Panc1 (cell line): Measurements from ENCODE around the gene NCOA5. TPM values are rescaled to one million over a fixed set of nuclear protein-coding genes. Genes with fewer than 3 reads are reported as not detected.

ENCODE experiments used
- ATAC-seq: fragments of 200-7000 bp; cut with Tn5 transposase; 2 replicates; pipeline ENCODE4 v1.9.1; 2020; ENCODE audit warnings: mild to moderate bottlenecking, moderate library complexity
- BruUV-seq: library from RNA; stranded (reverse); fragments of 400-500 nt; replicated peaks from 2 replicates; lab custom pipeline; 2021; lab: Mats Ljungman, UMichigan
- CTCF ChIA-PET: fragments of 300-600 bp; sonication (Branson Sonifier 250); formaldehyde crosslinking; loops from one replicate; lab custom pipeline; 2022; ENCODE audit warnings: antibody characterized with exemption; lab: Charles Lee
- POLR2A ChIA-PET: fragments of 300-600 bp; sonication (Branson Sonifier 250); formaldehyde crosslinking; loops from one replicate; lab custom pipeline; 2022; ENCODE audit warnings: antibody characterized with exemption; lab: Charles Lee
- DNase-seq: peaks from one replicate; pipeline ENCODE4 v3.0.0-alpha.2; 2010; ENCODE audit warnings: low read depth, low spot score
- H3K27ac ChIP-seq: 2 replicates; pipeline ENCODE4 v1.5.1; 2011; ENCODE audit warnings: mild to moderate bottlenecking, low read length, inconsistent platforms
- H3K27me3 ChIP-seq: fragments of 200-500 bp; sonication (Bioruptor generic); 2 replicates; pipeline ENCODE4 v1.6.0; 2014; ENCODE audit warnings: low read length, inconsistent platforms; ENCODE audit not compliant: control insufficient read depth, insufficient read depth
- H3K36me3 ChIP-seq: fragments of 200-500 bp; sonication (Bioruptor generic); 2 replicates; pipeline ENCODE4 v1.5.1; 2014; ENCODE audit warnings: inconsistent platforms, mild to moderate bottlenecking, low read length, moderate library complexity; ENCODE audit not compliant: control insufficient read depth, insufficient read depth
- H3K4me1 ChIP-seq: 2 replicates; pipeline ENCODE4 v1.5.1; 2011; ENCODE audit warnings: inconsistent platforms, mild to moderate bottlenecking, low read length, moderate library complexity; ENCODE audit not compliant: control insufficient read depth, insufficient read depth
- H3K4me3 ChIP-seq, 2 experiments: 2 replicates each; pipeline ENCODE4 v1.5.1; 2011 to 2012; ENCODE audit warnings: low read depth in 2 of 2, low read length in 2 of 2, mild to moderate bottlenecking in 2 of 2, inconsistent platforms in 1 of 2, moderate library complexity in 1 of 2
- H3K9me3 ChIP-seq: fragments of 200-500 bp; sonication (Bioruptor generic); 2 replicates; pipeline ENCODE4 v1.5.1; 2014; ENCODE audit warnings: low read depth, mild to moderate bottlenecking, inconsistent platforms, low read length, moderate library complexity; ENCODE audit not compliant: control insufficient read depth, insufficient read depth
- CTCF ChIP-seq: fragments of 450-650 bp; IDR thresholded peaks from 2 replicates; pipeline ENCODE4 v1.5.1; 2017; ENCODE audit warnings: mild to moderate bottlenecking
- POLR2AphosphoS5 ChIP-seq: IDR thresholded peaks from 2 replicates; pipeline ENCODE4 v1.6.1; 2012; ENCODE audit warnings: mild to moderate bottlenecking, low read depth, low read length, moderate library complexity
- REST ChIP-seq, 2 experiments: IDR thresholded peaks; 2 replicates each; pipeline ENCODE4 v1.6.1; 2011 to 2012; ENCODE audit warnings: low read depth in 2 of 2, control low read depth in 1 of 2, low read length in 1 of 2, mild to moderate bottlenecking in 1 of 2, moderate library complexity in 1 of 2; ENCODE audit not compliant: insufficient read depth in 1 of 2
- SIN3A ChIP-seq: IDR thresholded peaks from 2 replicates; pipeline ENCODE4 v1.6.1; 2012; ENCODE audit warnings: low read depth, mild to moderate bottlenecking, low read length, moderate library complexity, borderline replicate concordance; ENCODE audit not compliant: insufficient read depth
- TCF7L2 ChIP-seq: IDR thresholded peaks from 2 replicates; pipeline ENCODE4 v1.6.1; 2011; ENCODE audit warnings: mild to moderate bottlenecking, low read depth, low read length, inconsistent platforms
- in situ Hi-C: cut with HindIII; loops from 2 replicates; pipeline ENCODE4 v1.10.0; 2016; ENCODE audit warnings: low sequenced_read_pairs, low pct_unique_long_range_greater_than_20kb
- intact Hi-C: fragments of 100-400 bp; cut with micrococcal nuclease; formaldehyde crosslinking; loops from one replicate; pipeline ENCODE4 v1.10.0; 2022; ENCODE audit not compliant: unreplicated experiment
- total RNA-seq: library from RNA; stranded (reverse); gene quantifications from one replicate; pipeline ENCODE4 v1.2.1, GENCODE V29; 2021; ENCODE audit not compliant: unreplicated experiment

Gene NCOA5
- total RNA-seq, 1 experiment from 2014 or later, result 30.6 TPM

DNA sequence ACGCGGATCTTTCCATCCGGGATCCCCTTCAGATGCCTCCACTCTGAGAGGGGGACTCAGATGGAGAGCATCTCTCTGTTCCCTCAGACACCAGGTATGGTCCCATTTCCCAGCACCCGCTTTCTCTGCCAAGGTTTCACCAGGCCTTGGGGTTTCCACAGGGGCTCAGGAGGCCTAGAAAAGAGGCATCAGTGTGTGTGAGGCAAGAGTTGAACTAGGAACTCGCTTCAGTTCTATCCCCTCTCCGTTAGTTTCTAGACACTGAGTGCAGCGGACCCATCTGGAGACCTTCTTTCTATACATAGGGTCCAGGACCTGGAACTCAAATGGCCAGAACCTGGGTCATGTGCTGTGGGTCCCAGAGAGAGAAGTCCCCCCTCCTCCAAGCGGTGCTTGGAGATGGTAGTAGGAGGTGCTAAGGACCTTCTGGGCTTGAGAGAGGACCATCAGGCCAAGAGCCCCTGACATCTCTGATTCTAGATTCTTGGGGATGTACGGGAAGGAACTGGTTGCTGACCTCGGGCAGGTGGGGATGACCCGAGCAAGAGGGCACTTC is 58.7 kb downstream of the NCOA5 start:
- Histone ChIP-seq H3K9me3 (no peaks in the 10 kb centered on the region), H3K4me1 (no peaks in the 10 kb centered on the region; the same call in 1 of the 2 replicates), H3K36me3 (no peaks in the 10 kb centered on the region), H3K27ac (no peak overlapping the region), H3K4me3 (peak overlapping the region; percentile 41 to 52), H3K27me3 (peaks cover 24% of the 10 kb centered on the region)
- intact Hi-C loops, result no loop called here
- TF ChIP-seq TCF7L2 (no peak), POLR2AphosphoS5 (no peak), REST (IDR thresholded peaks at IDR 0.05; ENCODE audit: insufficient read depth in 1 of 2, low read depth in 2 of 2, low read length in 1 of 2) (no peak; a peak in 1 of 4 replicates), SIN3A (no peak), CTCF (no peak)
- no TSS peak for BruUV-seq
- CTCF ChIA-PET, result interaction anchor here (0.6 kb wide), 1 partner anchor 257 kb away, joined by 4 read pairs; no protein-coding TSS in a partner anchor
- in situ Hi-C loops, result no loop called here
- peak; percentile 11; the same call in 1 of the 2 replicates for ATAC-seq
- no peak for DNase-seq
- POLR2A ChIA-PET, result interaction anchor here (0.6 kb wide), 1 partner anchor 49 kb away, joined by 5 read pairs; no protein-coding TSS in a partner anchor

GRCh38 chr20:46030284-46031013 is 59.3 kb downstream of the NCOA5 start:
- in situ Hi-C loops (no loop called here), intact Hi-C loops (no loop called here)
- Histone ChIP-seq H3K9me3 (no peaks in the 10 kb centered on the region), H3K4me1 (no peaks in the 10 kb centered on the region; the same call in 1 of the 2 replicates), H3K27ac (no peak overlapping the region), H3K36me3 (no peaks in the 10 kb centered on the region), H3K4me3 (no peak overlapping the region), H3K27me3 (peaks cover 24% of the 10 kb centered on the region)
- BruUV-seq, result no TSS peak
- ChIA-PET CTCF (no interaction called here), POLR2A (no interaction called here)
- TF ChIP-seq CTCF (no peak), REST (IDR thresholded peaks at IDR 0.05; ENCODE audit: insufficient read depth in 1 of 2, low read depth in 2 of 2, low read length in 1 of 2) (no peak), SIN3A (no peak), POLR2AphosphoS5 (no peak), TCF7L2 (no peak)
- no peak for ATAC-seq
- no peak for DNase-seq
